CD4-positive, alpha-beta T cell treated with Interleukin-4 for 1 hour (primary cell): Measurements from ENCODE around the gene TMEM178B.
"Not testable (repeated sequence)": the region's sequence is repeated elsewhere in the genome, so short reads cannot be mapped to it uniquely, and the experiment has no call there.

ENCODE experiments used
- DNase-seq, 2 donors: peaks; one replicate each; pipeline ENCODE4 v3.0.0-alpha.2; 2020 to 2022

Gene TMEM178B

DNA sequence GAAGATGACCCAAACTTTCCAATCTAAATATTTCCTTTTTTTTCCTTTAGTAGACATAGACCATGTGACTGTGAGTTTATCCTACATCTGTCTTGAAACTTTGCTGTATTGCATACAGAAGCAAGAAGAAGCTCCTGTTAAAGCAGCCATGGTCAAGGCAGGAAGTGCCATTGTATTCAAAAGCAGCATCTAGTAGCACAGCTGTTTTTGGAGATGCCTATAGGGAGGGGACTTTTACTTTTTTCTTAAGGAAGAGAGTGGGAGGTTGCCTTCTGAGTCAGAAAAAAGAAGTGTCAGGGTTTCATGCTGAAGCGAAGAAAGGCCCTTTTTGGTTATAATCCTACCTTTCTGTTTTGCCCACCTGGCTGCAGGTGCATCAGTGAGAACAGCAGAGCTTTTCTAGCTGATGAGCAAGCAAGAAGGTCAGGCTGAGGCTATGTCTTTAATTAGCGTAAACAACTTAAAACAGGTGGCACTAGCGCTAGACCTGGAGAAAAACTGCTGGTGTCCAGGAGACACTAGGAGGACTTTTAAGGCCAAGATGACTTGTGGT is 243.2 kb downstream of the TMEM178B start:
- no peak for DNase-seq

- no peak for DNase-seq
These were observed 246.4 kb downstream of the TMEM178B start for GRCh38 chr7:141320287-141320686.

DNA sequence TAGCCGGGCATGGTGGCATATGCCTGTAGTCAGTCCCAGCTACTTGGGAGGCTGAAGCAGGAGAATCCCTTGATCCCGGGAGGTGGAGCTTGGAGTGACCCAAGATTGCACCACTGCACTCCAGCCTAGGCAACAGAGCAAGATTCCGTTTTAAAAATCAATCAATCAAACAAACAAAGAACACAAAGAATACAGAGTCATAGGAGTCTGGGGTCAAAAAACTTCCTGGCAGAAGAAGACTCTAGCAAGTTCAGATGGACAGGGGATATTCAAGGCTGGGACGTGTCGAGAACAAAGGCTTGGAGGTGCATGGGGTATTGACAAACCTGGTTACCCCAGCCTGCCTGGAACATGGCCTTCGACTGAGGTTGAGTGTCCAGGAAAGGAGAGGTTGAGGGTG is 248.5 kb downstream of the TMEM178B start:
- DNase-seq = no peak

DNA sequence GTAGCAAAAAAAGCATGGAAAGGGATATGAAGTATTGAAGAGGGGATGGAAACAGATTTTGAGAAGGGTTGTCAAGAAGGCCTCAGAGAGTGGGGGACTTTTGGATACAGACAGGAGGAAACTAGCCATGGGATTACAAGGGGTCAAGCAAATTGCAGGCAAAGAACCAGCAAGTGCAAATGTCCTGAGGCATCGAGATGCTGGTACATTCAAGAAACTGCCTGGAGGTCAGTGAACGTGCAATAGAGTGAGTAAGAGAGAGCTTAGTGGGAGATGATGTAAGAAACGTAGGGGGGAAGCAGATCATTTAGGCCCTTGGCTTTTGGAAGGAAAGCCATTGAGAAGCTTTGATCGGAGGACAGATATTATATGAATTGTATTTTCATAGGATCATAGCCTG is 250.0 kb downstream of the TMEM178B start:
- no peak for DNase-seq

DNA sequence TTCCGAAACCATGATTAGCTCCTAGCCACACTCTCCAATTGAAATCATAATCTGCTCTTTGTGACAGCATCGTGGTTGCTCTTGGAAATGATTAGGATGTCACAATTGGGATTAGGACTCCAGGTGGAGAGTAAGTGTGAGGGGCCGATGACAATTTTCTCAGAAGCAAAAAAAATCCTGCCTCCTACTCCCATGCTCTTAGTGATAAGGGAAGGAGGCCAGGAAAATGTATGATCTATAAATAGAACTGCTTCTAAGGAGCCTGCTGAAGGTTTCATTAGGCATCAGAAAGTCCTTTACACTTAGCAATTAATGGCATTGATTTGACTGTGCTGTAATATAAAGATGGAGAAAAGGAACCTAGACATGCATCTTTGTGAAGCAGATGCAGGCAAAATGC is 251.0 kb downstream of the TMEM178B start:
- DNase-seq = no peak

GRCh38 chr7:141325275-141325674 is 251.4 kb downstream of the TMEM178B start:
- no peak for DNase-seq

DNA sequence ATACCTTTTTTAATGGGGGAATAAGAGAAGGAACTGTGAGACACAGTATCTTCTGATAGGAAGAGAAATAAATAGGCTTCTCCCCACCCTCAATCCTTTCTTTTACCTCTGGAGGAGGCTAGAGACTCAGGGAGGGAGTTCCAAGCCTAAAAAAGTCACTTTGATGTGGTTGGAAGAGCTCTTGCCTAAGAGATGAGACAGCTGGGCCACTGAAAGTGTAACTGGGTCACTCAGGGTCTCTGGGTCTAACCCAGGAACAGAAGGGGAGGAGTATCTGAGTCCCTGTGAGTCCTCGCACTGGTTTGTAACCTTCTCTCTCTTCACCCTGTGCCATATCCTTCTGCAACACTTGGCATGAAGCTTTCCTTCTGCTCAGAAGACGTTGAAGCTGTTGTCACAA is 254.4 kb downstream of the TMEM178B start:
- DNase-seq = no peak

DNA sequence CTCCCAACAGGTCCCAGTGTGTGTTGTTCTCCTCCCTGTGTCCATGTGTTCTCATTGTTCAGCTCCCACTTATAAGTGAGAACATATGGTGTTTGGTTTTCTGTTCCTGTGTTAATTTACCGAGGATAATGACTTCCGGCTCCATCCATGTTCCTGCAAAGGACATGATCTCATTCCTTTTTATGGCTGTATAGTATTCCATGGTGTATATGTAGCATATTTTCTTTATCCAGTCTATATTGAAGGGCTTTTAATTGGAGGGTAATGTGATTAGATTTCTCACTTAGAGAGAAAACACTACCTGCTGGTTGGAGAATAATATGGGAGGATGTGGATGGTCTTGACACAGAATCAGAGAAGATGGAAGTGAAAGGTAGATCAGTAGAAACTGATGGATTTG is 256.4 kb downstream of the TMEM178B start:
- DNase-seq = not testable (repeated sequence)

- no peak for DNase-seq
These were observed 259.6 kb downstream of the TMEM178B start for GRCh38 chr7:141333459-141333858.

GRCh38 chr7:141335164-141335563 is 261.3 kb downstream of the TMEM178B start:
- no peak for DNase-seq

GRCh38 chr7:141339603-141340002 is 265.7 kb downstream of the TMEM178B start:
- DNase-seq = no peak

DNA sequence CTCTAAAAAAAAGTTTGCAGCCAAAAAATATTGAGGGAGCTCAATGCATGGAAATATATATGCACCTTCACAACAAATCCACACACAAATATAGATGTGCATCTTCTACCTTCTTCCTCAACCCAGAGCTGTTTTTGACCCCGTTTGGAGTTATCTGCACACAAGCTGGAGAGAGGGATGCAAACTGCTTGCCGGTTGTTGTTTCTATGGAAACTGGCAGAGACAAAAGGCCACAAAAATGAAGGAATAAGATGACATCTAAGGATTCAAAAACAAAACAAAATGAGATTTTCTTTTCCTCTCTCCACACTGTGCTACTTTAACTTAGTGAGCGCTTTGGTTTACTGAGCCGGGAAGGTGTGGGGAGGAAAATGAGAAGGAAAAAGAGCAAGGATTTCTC is 267.1 kb downstream of the TMEM178B start:
- no peak for DNase-seq

DNA sequence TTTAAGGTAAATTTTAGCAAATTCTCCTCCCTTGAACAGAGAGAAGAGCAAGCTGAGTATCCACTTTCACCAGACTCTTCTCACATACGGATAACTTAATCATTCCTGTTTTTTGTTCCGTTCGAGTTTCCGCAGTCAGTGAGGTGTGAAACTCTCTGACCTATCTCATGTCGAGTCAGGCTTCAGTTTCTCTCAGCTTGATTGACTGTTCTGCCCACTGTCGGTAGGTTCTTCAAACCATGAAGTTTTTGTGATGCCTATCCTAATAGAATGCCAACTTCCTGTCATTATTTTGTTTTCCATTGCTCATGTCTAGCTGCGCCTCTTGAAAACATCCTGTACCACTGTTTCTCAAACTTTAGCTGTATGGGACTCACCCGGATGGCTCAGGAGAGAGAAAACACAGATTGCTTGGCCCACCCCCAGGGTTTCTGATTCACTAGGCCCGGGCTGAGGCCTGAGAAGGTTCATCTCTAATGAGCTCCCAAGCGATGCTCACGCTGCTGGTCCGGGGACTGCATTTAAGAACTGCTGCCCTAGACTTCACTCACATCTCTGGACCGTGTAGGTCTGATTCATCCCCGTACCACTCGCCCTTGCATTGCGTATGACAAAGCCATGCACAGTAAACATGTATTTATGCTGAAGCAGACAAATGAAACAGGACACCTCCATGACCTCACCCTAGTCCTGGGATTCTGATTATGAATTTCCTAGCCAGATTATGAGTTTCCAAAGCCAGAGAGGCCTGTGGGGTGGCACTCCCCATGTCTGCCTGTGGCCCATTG is 269.0 kb downstream of the TMEM178B start:
- DNase-seq = no peak

DNA sequence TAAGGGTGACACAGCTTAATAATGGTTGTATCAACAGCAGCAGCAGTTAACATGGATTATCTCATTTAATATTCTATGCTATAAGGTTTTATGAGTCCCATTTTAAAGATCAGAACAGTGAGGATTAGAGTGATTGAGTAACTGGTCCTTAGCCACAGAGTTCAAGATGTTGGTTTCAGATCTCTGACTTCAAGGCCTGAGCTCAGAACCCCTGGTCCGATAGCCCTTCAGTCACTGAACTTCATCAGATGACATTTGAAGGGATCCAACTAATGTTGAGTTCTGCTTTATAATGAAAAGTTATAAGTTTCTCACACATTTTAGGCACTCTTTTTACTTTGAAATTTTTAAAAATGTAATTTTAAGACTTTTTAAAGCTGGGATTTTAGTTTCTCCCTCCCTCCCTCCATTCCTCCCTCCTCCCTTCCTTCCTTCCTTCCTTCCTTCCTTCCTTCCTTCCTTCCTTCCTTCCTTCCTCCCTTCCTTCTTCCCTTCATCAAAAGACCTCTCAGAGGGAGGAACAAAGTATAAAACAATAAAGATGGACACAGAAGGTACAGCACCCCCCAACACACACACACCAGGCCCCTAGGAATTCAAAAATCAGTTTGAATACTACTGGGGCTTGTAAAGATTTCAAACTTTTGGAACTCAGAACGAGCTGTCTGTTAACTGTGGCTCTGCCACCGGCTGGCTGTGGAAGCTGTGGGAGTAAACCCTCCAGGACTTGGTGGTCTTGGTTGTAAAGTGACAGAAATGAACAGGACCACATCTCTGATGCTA is 270.5 kb downstream of the TMEM178B start:
- DNase-seq = no peak

GRCh38 chr7:141348728-141349127 is 274.9 kb downstream of the TMEM178B start:
- no peak for DNase-seq

DNA sequence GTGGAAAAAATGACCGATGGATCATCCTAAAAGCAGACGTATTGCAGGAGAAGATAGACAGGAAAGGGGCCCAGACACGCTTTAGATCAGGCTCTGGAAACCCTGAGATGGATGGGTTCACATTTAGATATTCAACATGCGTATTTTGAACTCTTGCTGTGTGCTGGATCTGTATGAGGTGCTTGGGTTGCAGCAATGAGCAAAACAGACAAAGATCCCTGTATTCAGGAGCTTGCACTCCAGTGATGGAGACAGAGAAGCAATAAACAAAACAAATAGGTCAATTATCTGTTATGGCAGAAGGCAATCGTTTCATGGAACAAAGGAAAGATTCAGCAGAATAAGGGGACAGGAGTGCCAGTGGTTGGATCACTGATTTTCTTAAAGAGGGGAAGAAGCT is 275.5 kb downstream of the TMEM178B start:
- DNase-seq = no peak

GRCh38 chr7:141349804-141350203 is 275.9 kb downstream of the TMEM178B start:
- no peak for DNase-seq

GRCh38 chr7:141351175-141351574 is 277.3 kb downstream of the TMEM178B start:
- no peak for DNase-seq

- DNase-seq = no peak
These were observed 279.1 kb downstream of the TMEM178B start for GRCh38 chr7:141352955-141353354.

- no peak for DNase-seq
These were observed 280.4 kb downstream of the TMEM178B start for GRCh38 chr7:141354251-141354650.

DNA sequence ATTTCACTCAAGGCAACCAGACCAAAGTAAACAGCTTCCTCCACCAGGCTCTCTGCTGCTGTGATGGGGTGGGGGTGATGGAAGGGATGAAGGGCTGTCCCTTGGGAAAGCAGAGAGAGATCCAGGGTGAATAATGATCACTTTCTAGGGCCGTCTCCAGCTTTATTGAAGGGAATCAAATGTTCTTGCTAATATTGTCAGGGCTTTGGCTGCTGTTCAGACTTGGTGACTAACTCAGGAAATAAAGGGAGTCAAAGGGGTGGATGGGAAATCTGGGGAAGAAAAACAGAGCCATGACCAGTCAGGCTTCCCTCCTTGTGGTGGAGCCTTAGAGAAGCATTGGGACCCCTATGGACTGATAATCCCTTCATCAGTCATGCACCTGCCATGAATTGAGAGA is 281.2 kb downstream of the TMEM178B start:
- no peak for DNase-seq

GRCh38 chr7:141356161-141356560 is 282.3 kb downstream of the TMEM178B start:
- DNase-seq = no peak

DNA sequence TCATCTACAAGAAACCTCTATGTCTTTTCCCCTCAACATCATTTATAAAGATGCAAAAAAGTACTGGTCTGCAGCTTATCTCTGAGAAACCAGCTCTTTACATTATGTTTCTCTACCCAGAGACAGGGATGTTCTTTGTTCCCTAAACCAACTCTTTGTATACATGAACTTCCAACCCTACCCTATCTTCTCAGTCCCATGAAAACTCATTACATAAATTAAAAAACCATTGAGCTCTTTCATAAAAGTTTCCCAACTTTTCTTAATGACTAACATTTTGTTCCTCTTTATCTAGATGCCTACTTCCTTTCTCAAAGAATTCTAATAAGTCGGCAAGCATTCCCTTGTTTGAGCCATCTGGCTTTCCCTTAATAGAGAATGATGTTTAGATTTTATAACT is 284.5 kb downstream of the TMEM178B start:
- no peak for DNase-seq

DNA sequence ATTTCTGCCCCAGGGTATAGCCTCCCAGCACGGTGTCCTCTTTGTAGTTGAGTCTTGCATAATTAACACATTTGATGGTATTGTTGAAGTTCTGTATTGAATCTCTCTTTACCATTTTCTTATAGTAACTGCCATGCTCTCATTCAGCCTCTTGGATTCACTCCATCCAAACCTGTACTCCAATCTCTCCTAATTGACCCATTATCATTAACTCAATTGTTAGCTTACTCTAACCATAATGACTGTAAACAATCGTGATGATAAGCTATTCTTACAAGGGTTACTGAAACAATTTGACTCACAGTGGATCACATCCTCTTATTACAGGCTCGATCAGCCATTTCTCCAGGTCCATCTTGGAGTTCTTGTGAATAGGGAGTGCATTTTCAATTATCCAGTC is 285.4 kb downstream of the TMEM178B start:
- DNase-seq = no peak
